ENCODE measurements around the gene TNS3. TPM values are rescaled to one million over a fixed set of nuclear protein-coding genes. Genes with fewer than 3 reads are reported as not detected.

TNS3 gene
- polyA plus RNA-seq, 1 of the 3 experiments (the other 2 are of a cell fraction), result 72.3 TPM

DNA sequence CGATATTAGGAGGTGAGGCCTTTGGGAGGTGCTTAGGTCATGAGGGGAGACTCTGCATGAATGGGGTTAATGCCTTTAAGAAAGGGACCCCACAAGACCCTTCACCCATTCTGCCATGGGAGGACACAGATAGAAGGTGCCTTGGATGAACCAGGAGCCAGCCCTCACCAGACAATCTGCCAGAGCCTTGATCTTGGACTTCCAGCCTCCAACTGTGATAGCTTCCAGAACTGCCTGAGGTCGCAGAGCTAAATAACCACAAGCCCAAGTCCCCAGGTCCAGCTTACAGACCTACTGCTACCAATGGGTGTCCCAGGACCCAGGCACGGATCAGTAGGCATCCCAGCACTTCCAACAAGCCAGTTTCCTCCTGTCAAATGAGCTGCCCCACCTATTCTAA lies 37.5 kb downstream of the TNS3 start:
- Histone ChIP-seq H3K36me3 (replicated peaks in 1 of 2; ENCODE audit: control insufficient read depth in 1 of 2, insufficient read depth in 2 of 2, low read length in 1 of 2) (peaks cover 0 to 18% of the 10 kb centered on the region in 2 experiments), H3K27ac (ENCODE audit: low read depth in 2 of 2, low read length in 1 of 2) (no peak overlapping the region), H3K4me3 (ENCODE audit: low read depth in 2 of 2, low read length in 1 of 2) (no peak overlapping the region), H3F3A (replicated peaks; ENCODE audit: insufficient read depth) (no peaks in the 10 kb centered on the region), H3K9me2 (no peaks in the 10 kb centered on the region), H3K4me1 (ENCODE audit: control insufficient read depth in 1 of 2, insufficient read depth in 2 of 2, low read depth in 1 of 2, low read length in 1 of 2) (peaks cover under 1 to 5% of the 10 kb centered on the region in 2 experiments; a peak in 2 of 4 replicates), H4K20me1 (ENCODE audit: insufficient read depth) (peaks cover 27% of the 10 kb centered on the region), H3K9ac (no peak overlapping the region), H3K27me3 (ENCODE audit: insufficient read depth) (no peaks in the 10 kb centered on the region), H2AFZ (ENCODE audit: low read depth) (no peak overlapping the region), H3K9me3 (no peaks in the 10 kb centered on the region), H3K4me2 (no peak overlapping the region), H3K79me2 (ENCODE audit: insufficient read depth) (peaks cover 31% of the 10 kb centered on the region; the same call in 1 of the 2 replicates)
- WGBS (ENCODE audit: low lambda C conversion rate), result 80% methylated on average over 2 of the region's 3 CpGs
- POLR2A ChIA-PET, result no interaction called here
- DNase-seq, result no peak
- TF ChIP-seq GATA2 (CRISPR knock-in tag; IDR thresholded peaks at IDR 0.05) (no peak), FOXM1 (IDR thresholded peaks at IDR 0.05; ENCODE audit: low read depth) (no peak), NFIC (IDR thresholded peaks at IDR 0.05; ENCODE audit: borderline replicate concordance) (no peak), ELF1 (IDR thresholded peaks at IDR 0.05) (no peak), POLR2AphosphoS5 (IDR thresholded peaks at IDR 0.05; ENCODE audit: low read depth, low read length) (no peak), JUND (IDR thresholded peaks at IDR 0.05) (no peak), EP300 (IDR thresholded peaks at IDR 0.05; ENCODE audit: borderline replicate concordance in 1 of 2, low read depth in 1 of 2, low read length in 1 of 2) (no peak), TCF12 (IDR thresholded peaks at IDR 0.05) (no peak), TAF1 (IDR thresholded peaks at IDR 0.05; ENCODE audit: borderline replicate concordance, low read depth, low read length) (no peak), EZH2phosphoT487 (IDR thresholded peaks at IDR 0.05; ENCODE audit: borderline replicate concordance, low read depth) (no peak), RFX5 (IDR thresholded peaks at IDR 0.05; ENCODE audit: low read length) (no peak), MXI1 (IDR thresholded peaks at IDR 0.05; ENCODE audit: low read depth, low read length) (no peak), YY1 (IDR thresholded peaks at IDR 0.05; ENCODE audit: low read depth) (no peak)
- TF ChIP-seq, protein P1, sequence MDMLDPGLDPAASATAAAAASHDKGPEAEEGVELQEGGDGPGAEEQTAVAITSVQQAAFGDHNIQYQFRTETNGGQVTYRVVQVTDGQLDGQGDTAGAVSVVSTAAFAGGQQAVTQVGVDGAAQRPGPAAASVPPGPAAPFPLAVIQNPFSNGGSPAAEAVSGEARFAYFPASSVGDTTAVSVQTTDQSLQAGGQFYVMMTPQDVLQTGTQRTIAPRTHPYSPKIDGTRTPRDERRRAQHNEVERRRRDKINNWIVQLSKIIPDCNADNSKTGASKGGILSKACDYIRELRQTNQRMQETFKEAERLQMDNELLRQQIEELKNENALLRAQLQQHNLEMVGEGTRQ (IDR thresholded peaks at IDR 0.05; ENCODE audit: borderline replicate concordance, low read depth, low read length), result no peak
- TF ChIP-seq, protein P2, sequence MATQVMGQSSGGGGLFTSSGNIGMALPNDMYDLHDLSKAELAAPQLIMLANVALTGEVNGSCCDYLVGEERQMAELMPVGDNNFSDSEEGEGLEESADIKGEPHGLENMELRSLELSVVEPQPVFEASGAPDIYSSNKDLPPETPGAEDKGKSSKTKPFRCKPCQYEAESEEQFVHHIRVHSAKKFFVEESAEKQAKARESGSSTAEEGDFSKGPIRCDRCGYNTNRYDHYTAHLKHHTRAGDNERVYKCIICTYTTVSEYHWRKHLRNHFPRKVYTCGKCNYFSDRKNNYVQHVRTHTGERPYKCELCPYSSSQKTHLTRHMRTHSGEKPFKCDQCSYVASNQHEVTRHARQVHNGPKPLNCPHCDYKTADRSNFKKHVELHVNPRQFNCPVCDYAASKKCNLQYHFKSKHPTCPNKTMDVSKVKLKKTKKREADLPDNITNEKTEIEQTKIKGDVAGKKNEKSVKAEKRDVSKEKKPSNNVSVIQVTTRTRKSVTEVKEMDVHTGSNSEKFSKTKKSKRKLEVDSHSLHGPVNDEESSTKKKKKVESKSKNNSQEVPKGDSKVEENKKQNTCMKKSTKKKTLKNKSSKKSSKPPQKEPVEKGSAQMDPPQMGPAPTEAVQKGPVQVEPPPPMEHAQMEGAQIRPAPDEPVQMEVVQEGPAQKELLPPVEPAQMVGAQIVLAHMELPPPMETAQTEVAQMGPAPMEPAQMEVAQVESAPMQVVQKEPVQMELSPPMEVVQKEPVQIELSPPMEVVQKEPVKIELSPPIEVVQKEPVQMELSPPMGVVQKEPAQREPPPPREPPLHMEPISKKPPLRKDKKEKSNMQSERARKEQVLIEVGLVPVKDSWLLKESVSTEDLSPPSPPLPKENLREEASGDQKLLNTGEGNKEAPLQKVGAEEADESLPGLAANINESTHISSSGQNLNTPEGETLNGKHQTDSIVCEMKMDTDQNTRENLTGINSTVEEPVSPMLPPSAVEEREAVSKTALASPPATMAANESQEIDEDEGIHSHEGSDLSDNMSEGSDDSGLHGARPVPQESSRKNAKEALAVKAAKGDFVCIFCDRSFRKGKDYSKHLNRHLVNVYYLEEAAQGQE (IDR thresholded peaks at IDR 0.05; ENCODE audit: low read depth, low read length), result no peak
- TF ChIP-seq, protein P3, sequence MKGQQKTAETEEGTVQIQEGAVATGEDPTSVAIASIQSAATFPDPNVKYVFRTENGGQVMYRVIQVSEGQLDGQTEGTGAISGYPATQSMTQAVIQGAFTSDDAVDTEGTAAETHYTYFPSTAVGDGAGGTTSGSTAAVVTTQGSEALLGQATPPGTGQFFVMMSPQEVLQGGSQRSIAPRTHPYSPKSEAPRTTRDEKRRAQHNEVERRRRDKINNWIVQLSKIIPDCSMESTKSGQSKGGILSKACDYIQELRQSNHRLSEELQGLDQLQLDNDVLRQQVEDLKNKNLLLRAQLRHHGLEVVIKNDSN (IDR thresholded peaks at IDR 0.05; ENCODE audit: borderline replicate concordance, low read depth), result no peak
- TF ChIP-seq, protein P4, sequence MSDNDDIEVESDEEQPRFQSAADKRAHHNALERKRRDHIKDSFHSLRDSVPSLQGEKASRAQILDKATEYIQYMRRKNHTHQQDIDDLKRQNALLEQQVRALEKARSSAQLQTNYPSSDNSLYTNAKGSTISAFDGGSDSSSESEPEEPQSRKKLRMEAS (IDR thresholded peaks at IDR 0.05; ENCODE audit: low read depth), result no peak
- CTCF ChIA-PET, result interaction anchor here (0.9 kb wide), 1 partner anchor 10 kb away, joined by 4 read pairs; no protein-coding TSS in a partner anchor

Measured in SK-N-SH (cell line).